ENCODE results near the gene GNAT1. TPM values are rescaled to one million over a fixed set of nuclear protein-coding genes. Genes with fewer than 3 reads are reported as not detected.

The GNAT1 gene
- total RNA-seq, 4 donors from 2014 or later, result not detected

GRCh38 chr3:50174947-50175524, 16.4 kb upstream of the GNAT1 start:
- ATAC-seq, result no peak
- peaks cover 0 to 16% (median 2%) of the 10 kb centered on the region in 3 donors for H3K4me1 ChIP-seq
- H3K36me3 ChIP-seq, result peaks cover 0 to 33% of the 10 kb centered on the region in 2 donors
- H3K27ac ChIP-seq, result no peak overlapping the region
- no peak overlapping the region for H3K4me3 ChIP-seq
- WGBS, 2 donors (ENCODE audit: low coverage in 1 of 2), result 100% methylated on average over 1 to 3 of the region's 17 CpGs
- H3K27me3 ChIP-seq, result no peaks in the 10 kb centered on the region
- no peak for TF ChIP-seq EP300 (IDR thresholded peaks at IDR 0.05)
- no peak for TF ChIP-seq POLR2AphosphoS5 (IDR thresholded peaks at IDR 0.05)
- TF ChIP-seq POLR2A (IDR thresholded peaks at IDR 0.05), result no peak
- no peak for TF ChIP-seq CTCF (IDR thresholded peaks at IDR 0.05)
- H3K9me3 ChIP-seq, result no peaks in the 10 kb centered on the region

- 63% methylated on average over 1 of the region's 2 CpGs; no CpG with 5 or more reads in 1 of the 2 donors for WGBS, 2 donors (ENCODE audit: low coverage in 1 of 2)
- H3K36me3 ChIP-seq, result peaks cover 0 to 36% of the 10 kb centered on the region in 2 donors
- H3K27me3 ChIP-seq, result no peaks in the 10 kb centered on the region
- H3K9me3 ChIP-seq, result no peaks in the 10 kb centered on the region
- ATAC-seq, result no peak
- peaks cover 0 to 11% (median 0%) of the 10 kb centered on the region in 3 donors for H3K4me1 ChIP-seq
- no peak overlapping the region for H3K4me3 ChIP-seq
- TF ChIP-seq CTCF (IDR thresholded peaks at IDR 0.05), result no peak
- no peak for TF ChIP-seq POLR2AphosphoS5 (IDR thresholded peaks at IDR 0.05)
- TF ChIP-seq EP300 (IDR thresholded peaks at IDR 0.05), result no peak
- no peak for TF ChIP-seq POLR2A (IDR thresholded peaks at IDR 0.05)
- no peak overlapping the region for H3K27ac ChIP-seq
These were observed 14.1 kb upstream of the GNAT1 start for GRCh38 chr3:50177346-50177745.

GRCh38 chr3:50179710-50180109, 11.7 kb upstream of the GNAT1 start:
- peaks cover 0 to 35% of the 10 kb centered on the region in 2 donors for H3K36me3 ChIP-seq
- no peak for TF ChIP-seq POLR2A (IDR thresholded peaks at IDR 0.05)
- no peak for TF ChIP-seq CTCF (IDR thresholded peaks at IDR 0.05)
- no peak for TF ChIP-seq EP300 (IDR thresholded peaks at IDR 0.05)
- no peak for TF ChIP-seq POLR2AphosphoS5 (IDR thresholded peaks at IDR 0.05)
- no peaks in the 10 kb centered on the region for H3K9me3 ChIP-seq
- no peak overlapping the region for H3K4me3 ChIP-seq
- H3K27me3 ChIP-seq, result no peaks in the 10 kb centered on the region
- H3K4me1 ChIP-seq, result peaks cover 0 to 4% (median 0%) of the 10 kb centered on the region in 3 donors
- no peak overlapping the region for H3K27ac ChIP-seq
- WGBS, 2 donors (ENCODE audit: low coverage in 1 of 2), result 41 to 84% methylated on average over 2 of the region's 2 CpGs
- no peak for ATAC-seq

GRCh38 chr3:50181985-50182384, 9.4 kb upstream of the GNAT1 start:
- no peak overlapping the region for H3K27ac ChIP-seq
- WGBS, 2 donors (ENCODE audit: low coverage in 1 of 2), result 94% methylated on average over 3 of the region's 5 CpGs; no CpG with 5 or more reads in 1 of the 2 donors
- no peaks in the 10 kb centered on the region for H3K9me3 ChIP-seq
- H3K27me3 ChIP-seq, result no peaks in the 10 kb centered on the region
- H3K4me1 ChIP-seq, result no peaks in the 10 kb centered on the region
- TF ChIP-seq CTCF (IDR thresholded peaks at IDR 0.05) (no peak), POLR2AphosphoS5 (IDR thresholded peaks at IDR 0.05) (no peak), EP300 (IDR thresholded peaks at IDR 0.05) (no peak), POLR2A (IDR thresholded peaks at IDR 0.05) (no peak)
- no peak for ATAC-seq
- H3K4me3 ChIP-seq, result no peak overlapping the region
- H3K36me3 ChIP-seq, result peaks cover 0 to 38% of the 10 kb centered on the region in 2 donors

GRCh38 chr3:50182533-50183099, 8.8 kb upstream of the GNAT1 start:
- no peak for ATAC-seq
- 56 to 98% methylated on average over 3 to 14 of the region's 26 CpGs for WGBS, 2 donors (ENCODE audit: low coverage in 1 of 2)
- TF ChIP-seq POLR2AphosphoS5 (IDR thresholded peaks at IDR 0.05) (no peak), CTCF (IDR thresholded peaks at IDR 0.05) (no peak), POLR2A (IDR thresholded peaks at IDR 0.05) (no peak), EP300 (IDR thresholded peaks at IDR 0.05) (no peak)
- H3K27ac ChIP-seq, result no peak overlapping the region
- H3K4me3 ChIP-seq, result no peak overlapping the region
- no peaks in the 10 kb centered on the region for H3K9me3 ChIP-seq
- no peaks in the 10 kb centered on the region for H3K27me3 ChIP-seq
- no peaks in the 10 kb centered on the region for H3K4me1 ChIP-seq
- H3K36me3 ChIP-seq, result peaks cover 0 to 40% of the 10 kb centered on the region in 2 donors
